Epithelial cell of prostate (primary cell): Measurements from ENCODE around the gene IMP4.
"Not testable (repeated sequence)": the region's sequence is repeated elsewhere in the genome, so short reads cannot be mapped to it uniquely, and the experiment has no call there.

Experiments used
- DNase-seq: peaks from one replicate; pipeline ENCODE4 v3.0.0-alpha.2; 2011; ENCODE audit warnings: low read depth, low spot score
- H3K27ac ChIP-seq: fragments of 450-650 bp; 2 replicates; pipeline ENCODE4 v1.5.1; 2017; ENCODE audit warnings: mild to moderate bottlenecking

IMP4 gene, protein sequence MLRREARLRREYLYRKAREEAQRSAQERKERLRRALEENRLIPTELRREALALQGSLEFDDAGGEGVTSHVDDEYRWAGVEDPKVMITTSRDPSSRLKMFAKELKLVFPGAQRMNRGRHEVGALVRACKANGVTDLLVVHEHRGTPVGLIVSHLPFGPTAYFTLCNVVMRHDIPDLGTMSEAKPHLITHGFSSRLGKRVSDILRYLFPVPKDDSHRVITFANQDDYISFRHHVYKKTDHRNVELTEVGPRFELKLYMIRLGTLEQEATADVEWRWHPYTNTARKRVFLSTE

DNA sequence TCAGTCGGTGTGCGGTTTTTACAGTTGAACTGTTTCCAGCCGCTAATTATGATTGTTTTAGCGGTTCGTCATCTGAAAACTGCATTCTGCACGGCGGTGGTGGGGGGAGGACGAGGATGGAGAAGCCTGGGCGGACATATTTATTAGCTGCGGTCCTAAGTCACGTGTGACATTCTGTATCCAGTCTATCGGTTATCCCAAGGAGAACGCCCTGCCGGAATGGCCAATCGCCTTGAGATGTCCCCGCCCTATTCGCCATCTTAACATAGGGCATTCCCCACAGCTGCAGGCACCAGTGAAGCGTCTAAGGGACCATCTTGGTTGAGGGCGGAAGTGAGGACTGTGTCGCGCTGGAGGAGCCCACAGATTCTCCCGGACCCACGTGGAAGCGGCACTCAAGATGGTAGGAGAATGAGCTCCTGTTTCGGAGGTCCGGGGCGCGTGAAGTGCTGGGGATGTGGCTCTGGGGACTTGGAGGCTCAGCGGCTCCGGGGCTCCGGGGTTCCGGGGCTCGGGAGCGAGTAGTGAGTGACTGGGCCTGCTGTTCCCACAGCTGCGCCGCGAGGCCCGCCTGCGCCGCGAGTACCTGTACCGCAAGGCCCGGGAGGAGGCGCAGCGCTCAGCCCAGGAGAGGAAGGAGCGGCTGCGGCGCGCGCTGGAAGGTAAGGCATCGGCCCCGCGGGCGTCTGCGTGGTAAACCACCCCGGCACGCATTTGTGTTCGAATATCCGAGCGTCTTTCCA is at the start of gene IMP4:
Gene IMP4 (plus strand): TSS at position 365 of the 743 bp plus-strand sequence. CDS start 36 bp downstream, at position 401.
- DNase-seq = peak; percentile 99
- peak within 1 kb of the TSS; percentile 78 for H3K27ac ChIP-seq

DNA sequence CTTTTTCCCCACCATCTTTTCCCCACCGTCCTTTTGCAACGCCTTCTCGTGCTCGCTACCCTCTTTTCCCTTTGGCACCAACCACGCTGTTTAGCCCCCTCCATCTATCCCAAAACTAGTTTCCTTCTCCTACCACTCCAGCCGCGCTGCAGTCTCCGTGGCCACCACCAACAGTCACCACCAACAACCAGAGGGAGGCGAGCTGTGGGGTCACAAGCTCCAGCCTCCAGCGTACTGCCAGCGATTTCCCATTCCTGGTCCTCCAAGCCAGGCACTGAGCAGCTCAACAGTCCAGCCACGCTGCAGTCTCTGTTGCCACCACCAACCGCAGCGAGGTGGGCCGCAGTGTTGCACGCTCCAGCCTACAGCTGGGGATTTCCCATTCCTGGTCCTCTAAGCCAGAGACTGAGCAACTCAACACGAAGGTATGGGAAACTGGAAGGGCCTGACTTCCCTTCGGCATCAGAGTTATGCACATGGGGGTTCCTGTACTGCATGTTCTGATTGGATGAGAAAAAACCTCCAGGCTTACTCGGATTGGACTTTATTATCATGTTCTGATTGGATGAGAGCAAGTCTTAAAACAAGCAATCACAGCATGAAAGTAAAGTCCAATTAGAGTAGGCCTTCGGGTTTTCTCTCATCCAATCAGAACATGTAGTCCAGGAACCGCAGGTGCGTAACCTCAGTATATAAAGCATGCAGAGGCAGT is 42.3 kb upstream of the IMP4 start:
- no peak for DNase-seq
- no peak overlapping the region for H3K27ac ChIP-seq

DNA sequence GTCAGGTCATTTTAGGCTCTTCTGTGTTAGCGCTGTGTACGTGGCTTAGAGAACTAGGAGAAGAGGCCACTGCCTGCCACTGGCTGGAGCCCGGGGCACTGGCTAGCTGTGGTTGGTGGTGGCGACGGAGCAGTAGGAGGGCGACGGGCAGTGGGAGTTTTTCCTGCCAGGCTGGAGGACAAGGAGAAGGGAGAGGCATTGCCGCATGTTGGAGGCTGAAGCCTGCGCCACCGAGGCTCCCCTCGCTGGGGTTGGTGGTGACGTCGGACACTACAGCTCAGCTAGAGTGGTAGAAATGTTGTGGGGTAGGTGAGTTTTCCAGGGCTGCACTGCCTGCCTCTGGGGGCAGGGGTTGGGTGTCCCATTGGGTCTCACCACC is 41.7 kb upstream of the IMP4 start:
- H3K27ac ChIP-seq = no peak overlapping the region
- no peak for DNase-seq

DNA sequence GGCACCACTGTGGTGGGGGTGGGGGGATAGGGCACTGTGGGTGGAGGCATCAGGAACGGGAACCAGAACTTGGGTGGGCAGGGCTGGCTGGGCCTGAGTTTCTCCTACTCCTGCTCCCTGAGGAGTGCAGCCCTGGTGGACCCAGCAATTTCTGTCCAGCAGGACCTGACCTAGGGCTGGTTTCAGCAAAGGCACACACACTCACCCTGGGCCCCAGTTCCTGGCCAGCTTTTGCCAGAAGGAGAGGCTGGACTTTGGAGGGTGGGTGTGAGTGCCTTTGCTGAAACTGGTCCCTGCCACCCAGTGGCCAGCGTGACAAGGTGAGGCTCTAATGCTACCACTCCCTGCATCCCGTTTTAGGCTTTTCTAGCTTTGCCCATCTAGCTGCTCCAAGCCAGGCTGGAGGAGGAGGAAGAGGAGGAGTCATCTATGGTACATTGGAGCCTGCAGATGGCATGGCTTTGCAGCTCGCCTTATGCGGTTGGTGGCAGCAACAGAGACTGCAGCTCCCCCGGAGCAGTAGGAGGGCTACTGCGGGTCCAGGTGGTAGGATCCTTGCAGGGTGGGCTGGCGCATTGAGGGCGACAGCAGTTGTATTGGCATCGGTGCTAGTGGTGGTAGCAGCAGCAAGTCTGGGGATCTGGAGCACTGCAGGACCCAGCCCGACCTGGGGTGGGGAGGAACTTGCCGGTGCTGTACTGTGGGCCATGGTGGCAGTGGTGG is 40.4 kb upstream of the IMP4 start:
- H3K27ac ChIP-seq = no peak overlapping the region
- DNase-seq = no peak

DNA sequence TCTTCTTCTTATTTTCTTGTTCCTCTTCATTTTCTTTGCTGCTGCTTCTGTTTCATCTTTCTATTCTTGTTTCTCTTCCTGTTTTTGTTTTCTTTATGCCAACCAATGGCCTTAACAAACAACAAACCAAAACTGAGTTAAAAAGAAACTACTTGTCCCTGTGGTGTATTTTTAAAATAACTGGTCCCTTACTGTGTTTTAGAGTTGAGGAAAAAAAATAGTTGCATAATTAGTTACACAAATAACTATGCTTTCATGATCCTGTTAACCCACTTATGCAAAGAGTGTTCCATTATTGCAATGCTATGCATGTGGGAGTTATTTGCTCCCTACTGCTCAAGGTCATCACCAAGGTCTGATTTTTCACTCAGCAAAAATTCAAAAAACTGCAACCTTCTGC is 39.5 kb upstream of the IMP4 start:
- H3K27ac ChIP-seq = no peak overlapping the region
- no peak for DNase-seq

DNA sequence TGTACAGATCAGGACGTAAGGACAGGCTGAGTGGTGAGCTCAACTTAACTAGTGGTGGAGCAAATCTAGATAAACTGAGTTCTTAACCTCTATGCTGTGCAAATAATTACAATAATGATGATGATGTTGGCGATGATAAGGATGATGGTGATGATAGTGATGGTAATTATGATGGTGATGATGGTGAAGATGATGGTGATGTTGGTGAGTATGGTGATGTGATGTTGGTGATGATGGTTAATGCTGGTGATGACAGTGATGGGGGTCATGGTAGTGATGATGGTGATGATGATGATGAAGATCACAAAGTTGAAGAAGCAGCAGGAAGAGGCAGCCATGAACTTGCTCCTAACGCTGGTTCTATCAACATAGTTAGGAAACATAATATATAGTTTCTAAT is 38.0 kb upstream of the IMP4 start:
- DNase-seq = no peak
- no peak overlapping the region for H3K27ac ChIP-seq

DNA sequence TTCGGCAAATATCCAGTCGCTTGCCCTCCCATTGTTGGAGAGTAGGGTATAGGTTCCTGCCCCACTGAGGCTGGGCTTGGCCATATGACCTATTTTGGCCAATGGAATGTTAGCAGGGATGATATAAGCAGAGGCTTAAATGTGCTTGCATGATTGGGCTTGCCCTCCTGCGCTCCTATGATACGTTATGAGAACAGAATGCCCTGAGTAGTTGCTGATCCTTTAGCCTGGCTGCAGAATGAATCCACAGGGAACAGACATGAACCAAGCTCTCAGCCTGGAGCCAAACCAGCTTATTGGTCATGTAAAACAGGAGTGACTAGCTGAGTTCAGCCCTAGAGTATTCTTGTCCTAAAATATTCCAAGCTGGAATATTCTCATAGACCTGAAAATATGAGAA is 34.8 kb upstream of the IMP4 start:
- no peak for DNase-seq
- no peak overlapping the region for H3K27ac ChIP-seq

DNA sequence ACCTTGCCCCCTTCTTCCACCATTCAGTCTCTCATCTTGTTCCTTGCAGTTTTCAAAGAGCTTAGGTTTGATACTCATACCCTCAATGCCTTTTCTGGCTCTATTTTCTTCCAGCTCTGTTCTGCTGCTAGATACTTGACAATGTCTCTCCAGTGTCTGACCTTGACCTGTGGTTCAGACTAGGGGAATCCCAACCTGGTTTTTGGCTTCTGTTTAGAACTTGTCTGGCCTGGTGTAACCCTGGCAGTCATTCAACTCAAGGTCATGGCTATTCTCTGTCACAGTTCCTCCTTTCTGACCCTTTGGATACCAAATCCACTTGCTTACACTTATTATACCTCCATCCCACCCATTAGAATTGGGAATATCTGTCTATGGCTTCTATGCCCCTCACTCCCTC is 31.8 kb upstream of the IMP4 start:
- no peak overlapping the region for H3K27ac ChIP-seq
- no peak for DNase-seq

DNA sequence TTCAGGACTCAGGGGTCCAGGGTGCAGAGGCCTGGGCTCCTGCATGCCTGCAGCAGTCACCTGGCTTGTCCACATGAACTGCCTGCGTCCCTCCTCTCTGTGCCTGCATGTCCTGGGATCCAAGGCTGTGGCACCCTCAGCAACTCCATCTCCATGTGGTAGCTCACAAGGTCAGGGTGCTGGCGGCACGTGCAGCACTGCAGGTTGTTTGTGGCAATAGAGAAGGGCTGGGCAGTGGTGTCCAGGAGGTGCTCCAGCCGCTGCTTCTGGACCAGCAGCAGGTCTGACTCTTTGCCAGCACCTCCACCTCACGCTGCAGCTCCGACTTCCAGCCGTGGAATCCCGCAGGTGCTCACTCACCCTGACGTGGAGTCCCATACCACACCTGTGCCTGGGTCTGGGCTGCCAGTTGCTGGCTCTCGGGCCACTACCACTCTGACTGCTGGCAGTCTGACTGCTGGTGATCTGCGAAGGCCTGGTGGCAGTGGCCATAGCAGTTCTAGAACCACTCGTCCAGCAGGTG is 28.8 kb upstream of the IMP4 start:
- DNase-seq = no peak

DNA sequence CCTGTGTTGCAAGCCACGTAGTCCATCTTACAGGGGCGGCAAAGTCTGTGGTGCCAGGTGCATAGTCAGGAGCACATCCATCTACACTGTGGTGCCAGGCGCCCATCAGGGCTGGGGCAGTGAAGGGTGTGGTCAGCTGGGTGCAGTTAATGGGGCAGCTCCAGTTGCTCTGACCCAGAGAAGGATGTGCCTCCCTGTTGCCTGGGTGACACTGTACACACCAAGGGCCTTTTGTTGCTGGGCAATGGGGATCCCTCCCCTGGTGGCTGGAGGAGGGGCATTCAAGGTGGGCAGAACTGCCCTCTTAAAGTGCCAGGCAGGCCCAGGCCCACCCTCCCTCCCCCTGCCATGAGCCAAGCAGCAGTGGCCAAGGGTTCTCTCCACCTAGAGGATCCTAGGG is 28.3 kb upstream of the IMP4 start:
- DNase-seq = no peak

More for the DNA sequence above, 28.8 kb upstream of the IMP4 start:
- H3K27ac ChIP-seq = no peak overlapping the region

DNA sequence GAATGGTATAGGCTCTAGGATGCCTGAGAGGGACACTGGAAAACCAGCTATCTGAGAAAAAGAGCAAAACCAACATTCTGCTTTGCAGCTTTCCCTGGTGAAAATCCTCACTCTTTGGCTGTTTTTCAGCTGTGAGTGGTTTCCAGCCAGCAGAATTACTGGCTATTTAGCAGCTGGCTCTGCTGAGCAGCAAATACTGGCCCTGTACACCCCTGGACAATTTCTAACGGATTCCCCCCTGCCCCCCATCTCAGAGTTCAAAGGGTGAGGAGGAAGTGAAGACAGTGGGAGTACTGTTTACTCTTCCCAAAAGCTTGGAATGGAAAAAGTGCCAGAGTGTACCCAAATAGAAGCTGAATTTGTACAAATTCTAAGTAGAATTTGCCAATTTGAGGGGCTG is 26.1 kb upstream of the IMP4 start:
- no peak for DNase-seq
- H3K27ac ChIP-seq = no peak overlapping the region

More for the DNA sequence above, 28.3 kb upstream of the IMP4 start:
- H3K27ac ChIP-seq = no peak overlapping the region

DNA sequence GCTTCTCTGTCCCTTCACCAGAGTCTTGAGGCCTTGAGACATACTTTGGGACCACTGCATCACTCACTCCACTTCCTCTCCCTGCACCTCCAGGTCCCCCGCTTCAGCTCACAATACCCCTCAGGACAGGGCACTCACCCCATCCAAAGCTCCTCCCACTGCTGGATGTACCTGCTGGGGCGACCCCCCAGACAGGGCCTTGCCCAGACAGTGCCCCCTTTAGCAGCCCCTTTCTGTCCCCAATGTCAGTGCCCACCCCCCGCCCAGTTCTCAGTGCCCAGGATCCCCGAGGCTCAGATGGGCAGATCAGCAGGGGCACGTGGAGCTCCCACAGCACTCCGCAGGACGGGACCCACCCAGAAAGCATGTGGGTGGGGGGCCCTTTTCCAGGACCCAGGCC is 23.8 kb upstream of the IMP4 start:
- no peak for DNase-seq
- no peak overlapping the region for H3K27ac ChIP-seq

DNA sequence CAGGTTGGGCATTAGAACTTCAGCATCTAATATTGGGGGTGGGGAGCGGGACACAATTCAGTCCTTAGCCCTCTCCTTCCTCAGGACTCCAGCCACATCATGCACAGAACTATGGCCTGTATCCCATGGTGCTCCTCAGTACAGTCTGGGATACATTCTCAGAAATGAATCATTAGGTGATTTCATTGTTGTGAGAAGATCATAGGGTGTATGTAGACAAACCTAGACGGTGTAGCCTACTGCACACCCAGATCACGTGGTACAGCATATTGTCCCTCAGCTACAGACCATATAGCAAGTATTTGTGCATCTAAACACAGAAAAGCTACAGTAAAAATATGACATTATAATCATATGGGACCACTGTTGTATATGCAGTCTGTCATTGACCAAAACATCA is 23.2 kb upstream of the IMP4 start:
- H3K27ac ChIP-seq = no peak overlapping the region
- DNase-seq = no peak

DNA sequence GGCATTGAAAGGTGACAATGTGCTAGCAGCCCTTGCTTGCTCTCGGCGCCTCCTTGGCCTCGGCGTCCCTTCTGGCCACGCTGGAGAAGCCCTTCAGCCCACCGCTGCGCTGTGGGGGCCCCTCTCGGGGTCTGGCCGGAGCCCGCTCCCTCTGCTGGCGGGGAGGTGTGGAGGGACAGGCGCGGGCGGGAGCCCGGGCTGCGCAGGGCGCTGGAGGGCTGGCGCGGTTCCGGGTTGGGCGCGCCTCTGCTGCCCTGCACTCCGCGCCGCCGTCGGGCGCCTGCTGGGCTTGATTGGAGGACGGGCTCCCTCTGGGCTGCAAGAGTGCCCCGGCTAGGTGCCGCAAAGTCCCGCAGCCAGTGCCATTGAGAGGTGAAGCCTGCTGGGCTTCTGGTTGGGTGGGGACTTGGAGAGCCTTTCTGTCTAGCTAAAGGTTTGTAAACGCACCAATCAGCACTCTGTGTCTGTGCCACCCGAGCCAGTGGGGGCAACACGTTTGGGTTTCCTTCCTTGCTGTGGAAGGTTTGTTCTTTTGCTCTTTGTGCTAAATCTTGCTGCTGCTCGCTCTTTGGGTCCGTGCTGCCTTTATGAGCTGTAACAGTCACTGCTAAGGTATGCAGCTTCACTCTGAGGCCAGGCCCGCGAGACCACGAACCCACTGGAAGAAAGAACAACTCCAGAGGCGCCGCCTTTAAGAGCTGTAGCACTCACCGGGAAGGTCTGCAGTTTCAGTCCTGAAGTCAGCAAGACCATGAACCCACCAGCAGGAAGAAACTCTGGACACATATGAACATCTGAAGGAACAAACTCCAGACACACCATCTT is 14.8 kb upstream of the IMP4 start:
- DNase-seq = no peak
- H3K27ac ChIP-seq = peak overlapping the region; percentile 91

DNA sequence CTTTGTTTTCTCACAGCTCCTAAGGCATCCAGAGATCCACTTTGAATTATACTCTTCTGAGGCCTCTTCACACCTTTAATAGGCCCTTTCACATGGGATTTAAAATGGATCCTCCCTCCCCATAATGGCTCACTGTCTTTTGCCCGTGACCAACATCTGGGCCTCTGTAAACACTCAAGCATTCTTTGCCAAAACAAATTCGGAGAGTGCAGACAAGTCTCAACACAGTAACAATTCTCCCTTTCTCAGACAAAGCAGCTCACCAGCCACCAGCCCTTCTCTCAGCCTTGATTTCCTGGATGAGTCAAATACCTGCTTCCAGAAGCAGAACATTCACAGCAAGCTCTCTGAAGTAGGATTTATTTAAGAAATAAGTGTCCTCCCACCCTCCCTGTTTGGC is 14.0 kb upstream of the IMP4 start:
- H3K27ac ChIP-seq = peak overlapping the region; percentile 91
- peak; percentile 92 for DNase-seq

DNA sequence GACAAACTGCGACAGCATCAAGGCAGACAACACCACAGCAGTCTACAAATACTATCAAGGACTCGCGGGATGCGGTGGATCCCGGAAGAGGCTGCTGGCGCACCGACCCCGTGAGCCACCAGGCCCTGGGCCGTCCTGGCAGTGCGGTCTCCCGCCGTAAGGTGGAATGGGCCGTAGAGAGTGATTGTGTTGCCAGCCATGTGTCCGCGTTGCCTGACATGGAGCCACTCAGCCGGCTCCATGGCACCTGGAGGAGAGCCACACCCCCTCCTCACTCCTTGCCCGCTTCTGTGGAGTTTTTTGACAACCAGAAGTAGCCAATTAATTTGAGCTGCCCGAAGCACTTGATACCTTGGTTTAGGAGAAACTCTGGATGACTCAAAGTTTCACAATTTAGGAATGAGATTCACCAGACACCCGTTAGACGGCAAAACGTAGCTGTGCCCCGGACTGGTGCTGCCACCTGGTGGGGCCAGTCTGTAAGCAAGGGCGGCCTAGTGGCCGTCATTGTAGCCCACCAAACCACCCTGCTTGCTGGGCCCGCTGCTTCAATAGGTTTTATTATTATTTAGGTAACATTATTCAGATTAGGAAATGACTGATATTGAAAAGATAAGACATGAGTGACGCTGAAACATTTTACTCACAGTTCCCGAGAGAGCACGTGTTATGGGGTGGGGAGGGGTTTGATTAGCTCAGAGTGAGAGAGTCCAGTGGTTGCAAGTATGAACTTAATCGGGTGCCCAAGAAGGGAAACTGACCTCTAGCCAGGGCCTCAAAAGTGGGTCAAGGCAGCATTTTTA is 10.2 kb upstream of the IMP4 start:
- H3K27ac ChIP-seq = no peak overlapping the region
- DNase-seq = peak; percentile 57

DNA sequence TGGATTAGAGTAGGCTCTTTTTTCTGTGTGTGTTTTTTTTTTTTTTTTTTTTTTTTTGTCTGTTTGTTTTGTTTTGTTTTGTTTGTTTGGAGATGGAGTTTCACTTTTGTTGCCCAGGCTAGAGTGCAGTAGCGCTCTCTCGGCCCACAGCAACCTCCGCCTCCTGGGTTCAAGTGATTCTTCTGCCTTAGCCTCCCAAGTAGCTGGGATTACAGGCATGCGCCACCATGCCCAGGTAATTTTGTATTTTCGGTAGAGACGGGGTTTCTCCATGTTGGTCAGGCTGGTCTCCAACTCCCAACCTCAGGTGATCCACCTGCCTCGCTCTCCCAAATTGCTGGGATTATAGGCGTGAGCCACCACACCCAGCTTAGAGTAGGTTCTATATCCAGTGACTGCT is 9.4 kb upstream of the IMP4 start:
- DNase-seq, H3K27ac ChIP-seq: not testable (repeated sequence)

DNA sequence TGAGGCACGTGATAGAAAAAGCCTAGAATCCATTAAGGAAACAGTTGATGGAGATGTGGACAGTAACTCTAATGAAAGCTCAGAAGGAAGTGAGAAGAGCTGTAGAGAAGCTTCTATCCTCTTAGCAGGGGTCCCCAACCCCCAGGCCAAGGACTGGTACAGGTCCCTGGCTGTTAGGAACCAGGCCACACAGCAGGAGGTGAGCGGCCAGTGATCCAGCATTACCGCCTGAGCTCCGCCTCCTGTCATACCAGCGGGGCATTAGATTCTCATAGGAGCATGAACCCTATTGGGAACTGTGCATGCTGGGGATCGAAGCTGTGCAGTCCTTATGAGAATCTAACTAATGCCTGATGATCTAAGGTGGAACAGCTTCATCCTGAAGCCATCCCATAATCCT is 8.7 kb upstream of the IMP4 start:
- no peak overlapping the region for H3K27ac ChIP-seq
- no peak for DNase-seq

DNA sequence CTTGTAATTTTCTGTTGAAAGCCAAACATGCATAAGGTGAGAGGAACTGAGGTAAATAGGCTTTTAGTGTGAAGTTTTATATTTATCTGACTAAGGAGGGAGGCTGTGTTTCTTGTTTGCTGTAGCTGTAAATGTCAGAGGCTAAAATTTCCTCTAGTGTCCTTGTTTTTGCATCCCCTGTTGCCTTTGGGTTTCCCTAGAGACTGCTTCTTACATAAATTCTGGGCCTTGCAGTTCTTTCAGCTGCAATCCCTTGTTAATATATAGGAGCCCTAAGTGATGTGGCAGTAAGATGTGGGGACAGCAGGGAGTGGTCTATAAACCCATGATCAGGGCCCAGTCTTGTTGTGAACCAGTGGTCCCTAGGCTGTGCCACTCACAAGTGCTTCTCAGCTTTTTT is 7.5 kb upstream of the IMP4 start:
- DNase-seq = no peak
- H3K27ac ChIP-seq = no peak overlapping the region
